ENCODE measurements around the gene PLEKHM2.

Gene PLEKHM2

GRCh38 chr1:15738416-15739113, 54.4 kb downstream of the PLEKHM2 start:
- no peak for TF ChIP-seq ZNF274 (IDR thresholded peaks at IDR 0.05; ENCODE audit: low read depth, low read length)
- H3K4me3 ChIP-seq (ENCODE audit: low read length), result no peak overlapping the region

DNA sequence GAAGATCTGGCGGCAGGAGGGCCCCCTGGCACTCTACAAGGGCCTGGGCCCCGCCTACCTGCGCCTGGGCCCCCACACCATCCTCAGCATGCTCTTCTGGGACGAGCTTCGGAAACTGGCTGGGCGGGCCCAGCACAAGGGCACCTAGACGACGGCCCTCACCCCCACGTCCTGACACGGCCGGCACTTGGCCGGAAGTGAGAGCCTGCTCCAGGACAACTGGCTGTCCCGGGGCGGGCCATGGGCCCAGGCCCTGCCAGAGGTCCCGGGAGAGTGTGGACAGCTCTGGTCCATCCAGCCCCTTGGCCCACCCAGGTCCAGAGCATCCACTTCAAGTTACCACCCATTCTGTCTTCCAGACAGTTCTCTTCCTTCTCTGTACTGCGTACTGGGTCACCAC, 55.1 kb downstream of the PLEKHM2 start:
- TF ChIP-seq ZNF274 (IDR thresholded peaks at IDR 0.05; ENCODE audit: low read depth, low read length), result no peak
- H3K4me3 ChIP-seq (ENCODE audit: low read length), result no peak overlapping the region

GRCh38 chr1:15739745-15740144, 55.6 kb downstream of the PLEKHM2 start:
- TF ChIP-seq ZNF274 (IDR thresholded peaks at IDR 0.05; ENCODE audit: low read depth, low read length), result no peak
- H3K4me3 ChIP-seq (ENCODE audit: low read length), result no peak overlapping the region

GRCh38 chr1:15740924-15741850, 57.1 kb downstream of the PLEKHM2 start:
- H3K4me3 ChIP-seq (ENCODE audit: low read length), result no peak overlapping the region

GRCh38 chr1:15742339-15742801, 58.2 kb downstream of the PLEKHM2 start, which contains the start of gene TMEM82:
Gene TMEM82 (plus strand): TSS chr1:15742499. CDS start chr1:15742560, 61 bp downstream.
- TF ChIP-seq ZNF274 (IDR thresholded peaks at IDR 0.05; ENCODE audit: low read depth, low read length), result no peak
- no peak within 1 kb of the TSS for H3K4me3 ChIP-seq (ENCODE audit: low read length)

More at GRCh38 chr1:15740924-15741850, 57.1 kb downstream of the PLEKHM2 start:
- TF ChIP-seq ZNF274 (IDR thresholded peaks at IDR 0.05; ENCODE audit: low read depth, low read length), result no peak

- H3K4me3 ChIP-seq (ENCODE audit: low read length), result no peak overlapping the region
- no peak for TF ChIP-seq ZNF274 (IDR thresholded peaks at IDR 0.05; ENCODE audit: low read depth, low read length)
These were observed 60.1 kb downstream of the PLEKHM2 start for GRCh38 chr1:15744122-15744679.

DNA sequence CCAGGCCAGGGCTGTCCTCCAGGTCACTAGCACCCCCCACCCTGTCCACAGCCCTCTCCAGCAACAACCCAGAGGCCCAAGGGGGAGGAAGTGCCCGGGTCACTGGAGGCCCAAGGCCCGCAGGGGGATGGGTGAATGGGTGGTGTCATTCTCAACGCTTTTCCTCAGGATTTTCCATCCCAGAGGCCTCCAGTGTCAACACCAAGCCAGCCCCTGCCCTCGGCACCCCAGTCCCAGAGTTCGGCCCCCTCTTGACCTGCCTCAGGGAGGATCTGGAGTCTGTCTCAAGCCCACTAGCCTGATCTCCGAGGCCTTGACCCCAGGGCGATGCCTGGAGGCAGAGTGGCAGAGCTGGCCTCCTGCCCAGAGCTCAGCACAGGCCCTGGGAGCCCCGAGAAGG, 63.3 kb downstream of the PLEKHM2 start:
- TF ChIP-seq ZNF274 (IDR thresholded peaks at IDR 0.05; ENCODE audit: low read depth, low read length), result no peak
- H3K4me3 ChIP-seq (ENCODE audit: low read length), result no peak overlapping the region

DNA sequence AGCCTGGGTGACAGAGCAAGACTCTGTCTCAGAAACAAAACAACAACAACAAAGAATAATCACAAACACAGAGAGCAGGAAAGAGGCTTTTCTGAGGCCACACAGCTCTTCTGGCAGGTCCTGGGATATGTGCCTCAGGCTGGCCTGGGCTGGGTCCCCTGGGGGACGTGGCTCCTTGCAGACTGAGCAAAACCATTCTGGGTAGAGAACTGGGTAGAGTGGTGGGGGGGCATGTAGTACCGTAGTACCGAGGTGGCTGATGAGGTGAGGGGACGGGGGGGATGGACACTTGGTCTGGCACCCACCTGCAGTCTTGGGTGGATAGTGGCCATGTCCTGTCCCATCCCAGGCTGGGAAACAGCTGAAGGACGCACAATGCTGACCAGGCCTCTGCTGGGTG, 64.1 kb downstream of the PLEKHM2 start:
- no peak overlapping the region for H3K4me3 ChIP-seq (ENCODE audit: low read length)
- no peak for TF ChIP-seq ZNF274 (IDR thresholded peaks at IDR 0.05; ENCODE audit: low read depth, low read length)

GRCh38 chr1:15748690-15749398, 64.7 kb downstream of the PLEKHM2 start:
- H3K4me3 ChIP-seq (ENCODE audit: low read length), result no peak overlapping the region
- TF ChIP-seq ZNF274 (IDR thresholded peaks at IDR 0.05; ENCODE audit: low read depth, low read length), result no peak

DNA sequence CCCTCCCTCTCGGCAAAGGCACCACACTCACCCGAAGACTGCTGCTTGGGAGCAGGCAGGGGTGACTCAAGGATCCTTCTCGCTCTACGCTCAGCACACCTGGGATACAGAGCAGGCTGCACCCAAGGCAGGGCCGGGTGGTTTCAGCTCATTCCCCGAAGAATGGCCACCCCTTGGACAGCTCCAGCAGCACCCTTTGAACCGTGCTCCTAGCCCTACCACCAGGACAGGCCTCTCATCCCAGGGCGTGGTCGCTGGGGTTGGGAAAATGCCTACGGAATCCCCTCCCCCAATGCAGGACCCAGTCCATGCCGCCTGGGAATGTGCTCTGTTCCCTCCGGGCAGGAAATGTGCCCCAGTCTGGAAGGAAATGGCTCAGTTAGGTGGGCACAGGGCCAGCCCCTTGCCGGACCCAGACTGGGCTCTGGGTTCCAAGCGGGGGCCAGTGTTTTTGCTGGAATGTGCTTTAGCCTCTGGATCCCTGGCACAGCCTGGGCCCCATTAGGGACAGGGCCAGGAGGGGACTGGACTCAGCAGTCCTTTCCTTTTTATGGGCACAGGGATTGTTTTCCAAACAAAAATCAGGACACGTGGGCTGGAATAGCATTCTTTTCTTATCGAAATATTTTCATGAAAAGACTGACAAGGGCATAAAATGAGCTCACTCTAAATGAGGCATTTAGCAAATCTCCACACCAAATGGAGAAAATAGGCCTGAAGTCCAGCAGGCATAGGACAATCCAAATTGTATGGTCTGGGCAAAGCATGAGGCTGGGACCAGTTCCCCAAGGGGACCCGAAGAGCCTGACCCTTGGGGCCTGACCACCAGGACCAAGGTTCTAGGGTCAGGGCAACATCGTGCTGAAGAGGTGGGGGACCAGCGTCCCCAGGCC, 65.5 kb downstream of the PLEKHM2 start:
- no peak overlapping the region for H3K4me3 ChIP-seq (ENCODE audit: low read length)
- TF ChIP-seq ZNF274 (IDR thresholded peaks at IDR 0.05; ENCODE audit: low read depth, low read length), result no peak

- H3K4me3 ChIP-seq (ENCODE audit: low read length), result no peak overlapping the region
- TF ChIP-seq ZNF274 (IDR thresholded peaks at IDR 0.05; ENCODE audit: low read depth, low read length), result no peak
These were observed 66.8 kb downstream of the PLEKHM2 start for GRCh38 chr1:15750924-15751323.

DNA sequence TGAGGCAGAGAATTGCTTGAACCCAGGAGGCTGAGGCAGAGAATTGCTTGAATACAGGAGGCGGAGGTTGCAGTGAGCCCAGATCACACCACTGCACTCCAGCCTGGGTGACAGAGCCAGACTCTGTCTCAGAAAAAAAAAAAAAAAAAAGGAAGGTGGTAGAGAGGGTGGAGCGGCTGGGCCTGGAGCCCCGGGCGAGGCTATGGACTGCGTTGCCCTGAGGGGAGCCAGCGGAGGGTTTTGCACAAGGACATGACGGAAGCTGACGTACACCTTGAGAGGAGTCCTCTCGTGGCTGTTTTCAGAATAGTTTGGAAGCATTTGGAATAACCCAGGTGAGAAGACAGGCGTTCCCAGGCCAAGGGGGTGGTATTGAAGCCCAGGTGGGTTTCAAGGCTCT, 67.6 kb downstream of the PLEKHM2 start:
- no peak overlapping the region for H3K4me3 ChIP-seq (ENCODE audit: low read length)
- TF ChIP-seq ZNF274 (IDR thresholded peaks at IDR 0.05; ENCODE audit: low read depth, low read length), result no peak

- no peak overlapping the region for H3K4me3 ChIP-seq (ENCODE audit: low read length)
- TF ChIP-seq ZNF274 (IDR thresholded peaks at IDR 0.05; ENCODE audit: low read depth, low read length), result no peak
These were observed 69.7 kb downstream of the PLEKHM2 start for GRCh38 chr1:15753776-15754175.
